Measurements from ENCODE around the gene PRSS50. TPM values are rescaled to one million over a fixed set of nuclear protein-coding genes. Genes with fewer than 3 reads are reported as not detected.

Gene PRSS50
- total RNA-seq, 1 donor from 2014 or later = not detected

DNA sequence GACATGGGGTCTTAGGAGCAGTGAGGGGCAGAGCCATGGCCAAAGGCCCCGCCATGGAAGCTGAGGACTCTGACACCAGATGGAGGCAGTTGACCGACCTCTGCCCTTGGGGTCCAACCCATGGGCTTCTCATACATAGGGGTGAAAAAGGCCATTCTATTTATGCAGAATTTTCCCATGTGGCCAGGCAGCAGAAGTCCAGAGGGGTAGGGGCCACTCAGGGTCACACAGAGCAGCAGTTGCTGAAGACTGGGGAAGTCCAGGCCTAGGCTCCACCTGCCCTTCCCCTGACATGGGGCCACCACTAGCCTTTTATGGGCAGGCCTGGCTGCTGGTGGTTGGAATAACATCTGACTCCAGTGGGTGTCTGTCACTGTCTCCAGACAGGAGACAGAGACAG lies 6.4 kb downstream of the PRSS50 start:
- peaks cover 3% of the 10 kb centered on the region for H3K4me1 Mint-ChIP-seq (ENCODE audit: unreplicated experiment)
- H3K9me3 Mint-ChIP-seq (ENCODE audit: unreplicated experiment) = no peaks in the 10 kb centered on the region
- no peaks in the 10 kb centered on the region for H3K36me3 Mint-ChIP-seq (ENCODE audit: unreplicated experiment)
- no peak overlapping the region for H3K4me3 Mint-ChIP-seq (ENCODE audit: unreplicated experiment)
- TF ChIP-seq, protein P1, sequence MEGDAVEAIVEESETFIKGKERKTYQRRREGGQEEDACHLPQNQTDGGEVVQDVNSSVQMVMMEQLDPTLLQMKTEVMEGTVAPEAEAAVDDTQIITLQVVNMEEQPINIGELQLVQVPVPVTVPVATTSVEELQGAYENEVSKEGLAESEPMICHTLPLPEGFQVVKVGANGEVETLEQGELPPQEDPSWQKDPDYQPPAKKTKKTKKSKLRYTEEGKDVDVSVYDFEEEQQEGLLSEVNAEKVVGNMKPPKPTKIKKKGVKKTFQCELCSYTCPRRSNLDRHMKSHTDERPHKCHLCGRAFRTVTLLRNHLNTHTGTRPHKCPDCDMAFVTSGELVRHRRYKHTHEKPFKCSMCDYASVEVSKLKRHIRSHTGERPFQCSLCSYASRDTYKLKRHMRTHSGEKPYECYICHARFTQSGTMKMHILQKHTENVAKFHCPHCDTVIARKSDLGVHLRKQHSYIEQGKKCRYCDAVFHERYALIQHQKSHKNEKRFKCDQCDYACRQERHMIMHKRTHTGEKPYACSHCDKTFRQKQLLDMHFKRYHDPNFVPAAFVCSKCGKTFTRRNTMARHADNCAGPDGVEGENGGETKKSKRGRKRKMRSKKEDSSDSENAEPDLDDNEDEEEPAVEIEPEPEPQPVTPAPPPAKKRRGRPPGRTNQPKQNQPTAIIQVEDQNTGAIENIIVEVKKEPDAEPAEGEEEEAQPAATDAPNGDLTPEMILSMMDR (IDR thresholded peaks at IDR 0.05) = no peak
- no peak for DNase-seq (ENCODE audit: extremely low spot score, unreplicated experiment)
- H3K27me3 Mint-ChIP-seq (ENCODE audit: unreplicated experiment) = peaks cover 3% of the 10 kb centered on the region
- no peak overlapping the region for H3K27ac Mint-ChIP-seq (ENCODE audit: unreplicated experiment)

DNA sequence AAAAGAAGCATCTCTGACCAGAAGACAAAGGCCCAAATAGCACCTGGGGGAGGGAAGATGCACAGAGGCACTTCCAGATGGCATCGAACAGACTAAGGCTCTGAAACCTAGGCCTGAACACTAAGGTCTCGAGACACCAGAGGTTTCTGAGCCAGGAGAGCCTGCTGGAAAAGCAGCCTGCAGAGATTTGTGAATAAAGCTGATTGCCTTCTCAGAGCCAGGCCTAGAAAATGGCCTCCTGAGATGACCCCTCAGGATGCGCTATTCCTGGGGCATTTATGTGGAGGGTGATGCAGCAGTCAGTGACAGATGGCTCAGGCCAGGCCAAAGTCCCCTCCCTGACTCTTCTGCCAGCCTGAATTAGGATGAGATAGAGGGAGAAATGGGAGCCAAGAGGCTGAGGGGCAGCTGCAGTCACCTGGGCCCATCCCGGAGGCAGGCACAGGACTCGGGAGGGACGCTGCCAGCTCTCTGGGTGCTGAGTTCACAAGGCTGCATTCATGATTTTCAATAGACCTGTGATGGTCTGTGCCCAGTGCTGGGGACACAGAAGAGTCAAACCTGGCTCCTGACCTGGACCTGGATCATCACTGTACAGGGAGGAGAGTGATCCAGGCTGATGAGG lies 6.9 kb downstream of the PRSS50 start:
- Mint-ChIP-seq H3K36me3 (ENCODE audit: unreplicated experiment) (no peaks in the 10 kb centered on the region), H3K27me3 (ENCODE audit: unreplicated experiment) (peaks cover under 1% of the 10 kb centered on the region), H3K9me3 (ENCODE audit: unreplicated experiment) (no peaks in the 10 kb centered on the region), H3K27ac (ENCODE audit: unreplicated experiment) (no peak overlapping the region), H3K4me3 (ENCODE audit: unreplicated experiment) (no peak overlapping the region), H3K4me1 (ENCODE audit: unreplicated experiment) (peaks cover 8% of the 10 kb centered on the region)
- TF ChIP-seq, protein P1 (IDR thresholded peaks at IDR 0.05) = no peak
- no peak for DNase-seq (ENCODE audit: extremely low spot score, unreplicated experiment)

DNA sequence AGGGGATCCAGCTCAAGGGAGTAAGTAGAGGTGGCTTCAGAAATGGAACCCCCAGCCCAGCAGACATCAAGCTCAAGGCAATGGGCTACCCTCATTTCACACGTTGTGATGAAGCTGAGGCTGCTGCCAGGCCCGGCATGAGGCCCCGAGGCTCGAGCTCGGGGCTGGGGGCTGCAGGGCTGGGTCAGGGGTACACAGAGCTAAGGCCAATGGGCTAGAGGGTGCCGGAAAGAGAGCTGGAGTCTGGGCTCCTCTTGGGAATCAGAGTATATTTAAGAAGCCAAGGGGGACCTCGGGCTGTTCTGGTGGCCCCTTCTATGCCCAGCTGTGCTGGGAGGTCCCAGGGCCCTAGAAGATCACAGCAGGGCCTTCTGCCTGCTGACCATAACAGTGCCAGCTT lies 7.4 kb downstream of the PRSS50 start:
- H3K9me3 Mint-ChIP-seq (ENCODE audit: unreplicated experiment) = no peaks in the 10 kb centered on the region
- H3K4me3 Mint-ChIP-seq (ENCODE audit: unreplicated experiment) = no peak overlapping the region
- no peak overlapping the region for H3K27ac Mint-ChIP-seq (ENCODE audit: unreplicated experiment)
- H3K36me3 Mint-ChIP-seq (ENCODE audit: unreplicated experiment) = no peaks in the 10 kb centered on the region
- H3K27me3 Mint-ChIP-seq (ENCODE audit: unreplicated experiment) = no peaks in the 10 kb centered on the region
- peaks cover 10% of the 10 kb centered on the region for H3K4me1 Mint-ChIP-seq (ENCODE audit: unreplicated experiment)
- DNase-seq (ENCODE audit: extremely low spot score, unreplicated experiment) = no peak
- TF ChIP-seq, protein P1 (IDR thresholded peaks at IDR 0.05) = no peak

DNA sequence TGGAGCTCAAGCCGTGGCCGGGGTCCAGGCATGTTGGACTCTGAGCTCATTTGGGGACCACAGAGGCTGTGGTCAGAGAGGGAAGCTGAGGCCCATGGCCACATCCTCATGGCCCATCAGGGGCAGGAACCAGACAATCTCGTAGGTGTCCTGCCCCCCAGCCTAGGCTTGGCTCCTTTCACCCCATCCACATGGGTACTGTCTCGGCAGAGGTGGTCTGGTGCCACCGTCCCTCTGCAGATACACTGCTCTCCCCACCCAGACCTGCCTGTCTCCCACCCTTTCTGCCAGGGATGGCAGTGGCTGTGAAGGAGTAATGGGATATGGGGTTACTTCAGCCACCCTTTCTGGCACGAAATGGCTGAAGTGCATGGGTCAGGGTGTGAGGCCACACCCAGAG lies 7.9 kb downstream of the PRSS50 start:
- Mint-ChIP-seq H3K27ac (ENCODE audit: unreplicated experiment) (no peak overlapping the region), H3K27me3 (ENCODE audit: unreplicated experiment) (no peaks in the 10 kb centered on the region), H3K4me1 (ENCODE audit: unreplicated experiment) (peaks cover 10% of the 10 kb centered on the region), H3K9me3 (ENCODE audit: unreplicated experiment) (no peaks in the 10 kb centered on the region), H3K4me3 (ENCODE audit: unreplicated experiment) (no peak overlapping the region), H3K36me3 (ENCODE audit: unreplicated experiment) (no peaks in the 10 kb centered on the region)
- TF ChIP-seq, protein P1 (IDR thresholded peaks at IDR 0.05) = no peak
- DNase-seq (ENCODE audit: extremely low spot score, unreplicated experiment) = no peak

DNA sequence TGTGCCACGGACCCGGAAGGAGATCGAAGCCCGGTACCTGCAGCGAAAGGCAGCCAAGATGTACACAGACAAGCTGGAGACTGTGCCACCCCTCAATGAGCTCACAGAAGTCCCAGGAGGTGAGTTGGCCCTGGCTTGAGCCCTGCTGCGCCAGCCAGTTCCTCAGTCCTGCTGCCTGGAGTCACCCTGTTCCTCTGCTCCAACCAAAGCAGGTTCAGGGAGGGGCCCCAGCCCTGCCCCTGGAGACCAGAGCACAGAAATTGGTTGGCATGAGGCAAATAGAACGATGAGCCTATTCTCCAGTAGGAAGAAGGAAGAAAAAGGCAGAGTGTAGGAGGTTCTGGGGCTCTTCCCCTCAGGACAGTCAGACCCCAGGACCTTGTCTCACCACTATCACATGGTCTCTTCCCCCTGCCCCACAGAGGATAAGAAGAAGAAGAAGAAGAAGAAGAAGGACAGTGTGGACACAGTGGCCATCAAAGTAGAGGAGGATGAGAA lies 8.5 kb downstream of the PRSS50 start:
- Mint-ChIP-seq H3K4me1 (ENCODE audit: unreplicated experiment) (peaks cover 10% of the 10 kb centered on the region), H3K9me3 (ENCODE audit: unreplicated experiment) (no peaks in the 10 kb centered on the region), H3K27ac (ENCODE audit: unreplicated experiment) (no peak overlapping the region), H3K36me3 (ENCODE audit: unreplicated experiment) (no peaks in the 10 kb centered on the region), H3K27me3 (ENCODE audit: unreplicated experiment) (no peaks in the 10 kb centered on the region), H3K4me3 (ENCODE audit: unreplicated experiment) (no peak overlapping the region)
- TF ChIP-seq, protein P1 (IDR thresholded peaks at IDR 0.05) = no peak
- DNase-seq (ENCODE audit: extremely low spot score, unreplicated experiment) = no peak

Data from osteocyte (in vitro differentiated cells).